Measurements from ENCODE around the gene VIPR1. TPM values are rescaled to one million over a fixed set of nuclear protein-coding genes. Genes with fewer than 3 reads are reported as not detected.

VIPR1 gene
- total and polyA plus RNA-seq, 2 donors from 2014 or later: 4.9 to 5.3 TPM

DNA sequence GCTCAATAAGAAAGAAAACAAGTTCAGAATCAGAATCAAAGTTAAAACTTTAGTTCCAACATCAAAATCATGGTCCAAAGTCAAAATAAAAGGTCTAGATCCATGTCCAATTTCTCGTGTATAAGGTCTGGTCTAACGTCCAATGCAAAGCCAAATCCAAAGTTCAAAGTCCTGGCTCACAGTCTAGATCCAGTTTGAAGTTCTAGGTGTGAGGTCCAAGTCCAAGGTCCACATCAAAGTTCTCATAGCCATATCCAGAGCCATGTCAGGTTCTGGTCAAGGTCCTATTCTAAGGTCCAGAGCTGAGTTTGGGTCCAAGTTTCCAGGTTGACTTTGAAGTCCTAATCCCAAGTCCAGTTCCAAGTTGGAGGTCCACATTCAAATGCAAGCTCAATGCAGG is 40.7 kb upstream of the VIPR1 start:
- TF ChIP-seq, protein P1, sequence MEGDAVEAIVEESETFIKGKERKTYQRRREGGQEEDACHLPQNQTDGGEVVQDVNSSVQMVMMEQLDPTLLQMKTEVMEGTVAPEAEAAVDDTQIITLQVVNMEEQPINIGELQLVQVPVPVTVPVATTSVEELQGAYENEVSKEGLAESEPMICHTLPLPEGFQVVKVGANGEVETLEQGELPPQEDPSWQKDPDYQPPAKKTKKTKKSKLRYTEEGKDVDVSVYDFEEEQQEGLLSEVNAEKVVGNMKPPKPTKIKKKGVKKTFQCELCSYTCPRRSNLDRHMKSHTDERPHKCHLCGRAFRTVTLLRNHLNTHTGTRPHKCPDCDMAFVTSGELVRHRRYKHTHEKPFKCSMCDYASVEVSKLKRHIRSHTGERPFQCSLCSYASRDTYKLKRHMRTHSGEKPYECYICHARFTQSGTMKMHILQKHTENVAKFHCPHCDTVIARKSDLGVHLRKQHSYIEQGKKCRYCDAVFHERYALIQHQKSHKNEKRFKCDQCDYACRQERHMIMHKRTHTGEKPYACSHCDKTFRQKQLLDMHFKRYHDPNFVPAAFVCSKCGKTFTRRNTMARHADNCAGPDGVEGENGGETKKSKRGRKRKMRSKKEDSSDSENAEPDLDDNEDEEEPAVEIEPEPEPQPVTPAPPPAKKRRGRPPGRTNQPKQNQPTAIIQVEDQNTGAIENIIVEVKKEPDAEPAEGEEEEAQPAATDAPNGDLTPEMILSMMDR (IDR thresholded peaks at IDR 0.05; ENCODE audit: borderline replicate concordance, extremely low read depth, insufficient read depth): no peak
- intact Hi-C loops (cut with DNase I): no loop called here
- DNase-seq (no peak), FAIRE-seq (no peak)
- Histone ChIP-seq H3K36me3 (ENCODE audit: control insufficient read depth in 2 of 3, insufficient read depth in 3 of 3, low read length in 3 of 3) (no peaks in the 10 kb centered on the region), H3K4me1 (ENCODE audit: control insufficient read depth in 2 of 3, insufficient read depth in 2 of 3, low read depth in 1 of 3, low read length in 3 of 3) (no peaks in the 10 kb centered on the region), H3K9me3 (ENCODE audit: control insufficient read depth in 2 of 3, insufficient read depth in 1 of 3, low read length in 3 of 3) (no peaks in the 10 kb centered on the region), H3K27ac (ENCODE audit: low read depth in 2 of 2, low read length in 2 of 2) (no peak overlapping the region), H3K27me3 (ENCODE audit: control insufficient read depth, insufficient read depth, low read length) (no peaks in the 10 kb centered on the region), H3K4me3 (ENCODE audit: low read length in 3 of 3) (no peak overlapping the region), H3K9ac (ENCODE audit: low read length in 3 of 3) (no peak overlapping the region)

DNA sequence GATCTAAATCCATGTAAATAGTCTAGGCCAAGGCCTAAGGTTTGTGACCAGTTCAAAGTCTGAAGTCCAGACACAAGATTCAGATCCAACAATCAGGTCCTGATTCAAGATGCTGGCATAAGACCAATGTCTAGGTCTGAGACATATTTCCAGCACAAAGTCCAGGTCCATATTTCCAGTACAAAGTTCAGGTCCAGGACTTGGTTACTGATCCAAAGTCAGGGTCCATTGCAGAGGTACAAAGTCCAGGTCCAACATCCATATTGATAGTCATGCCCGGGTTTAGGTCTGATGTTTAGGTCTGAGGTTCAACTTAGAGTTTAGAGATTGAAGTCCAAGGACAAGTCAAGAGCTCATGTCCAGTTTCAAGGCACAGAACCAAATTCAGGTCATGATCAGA is 39.4 kb upstream of the VIPR1 start:
- Histone ChIP-seq H3K4me3 (ENCODE audit: low read length in 3 of 3) (no peak overlapping the region), H3K27ac (ENCODE audit: low read depth in 2 of 2, low read length in 2 of 2) (no peak overlapping the region), H3K4me1 (ENCODE audit: control insufficient read depth in 2 of 3, insufficient read depth in 2 of 3, low read depth in 1 of 3, low read length in 3 of 3) (no peaks in the 10 kb centered on the region), H3K9me3 (ENCODE audit: control insufficient read depth in 2 of 3, insufficient read depth in 1 of 3, low read length in 3 of 3) (no peaks in the 10 kb centered on the region), H3K27me3 (ENCODE audit: control insufficient read depth, insufficient read depth, low read length) (no peaks in the 10 kb centered on the region), H3K36me3 (ENCODE audit: control insufficient read depth in 2 of 3, insufficient read depth in 3 of 3, low read length in 3 of 3) (no peaks in the 10 kb centered on the region), H3K9ac (ENCODE audit: low read length in 3 of 3) (no peak overlapping the region)
- TF ChIP-seq, protein P1 (IDR thresholded peaks at IDR 0.05; ENCODE audit: borderline replicate concordance, extremely low read depth, insufficient read depth): no peak
- intact Hi-C loops (cut with DNase I): no loop called here
- FAIRE-seq: no peak
- no peak for DNase-seq

DNA sequence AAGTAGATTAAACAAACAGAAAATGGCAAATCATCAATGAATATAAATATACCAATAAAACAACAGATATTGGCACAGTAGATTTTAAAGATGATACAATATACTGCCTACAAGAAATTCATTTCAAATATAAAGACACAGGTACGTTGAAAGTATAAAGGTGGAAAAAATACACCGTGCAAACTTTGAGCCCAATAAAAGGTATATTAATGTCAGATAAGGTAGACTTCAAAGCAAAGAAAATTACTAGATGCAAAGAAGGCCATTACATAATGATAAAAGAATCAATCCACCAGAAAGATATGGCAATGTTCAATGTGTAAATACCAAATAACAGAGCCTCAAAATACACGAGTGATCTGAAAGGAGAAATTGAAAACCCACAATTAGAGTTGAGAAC is 34.3 kb upstream of the VIPR1 start:
- Histone ChIP-seq H3K9me3 (ENCODE audit: control insufficient read depth in 2 of 3, insufficient read depth in 1 of 3, low read length in 3 of 3) (no peaks in the 10 kb centered on the region), H3K4me1 (ENCODE audit: control insufficient read depth in 2 of 3, insufficient read depth in 2 of 3, low read depth in 1 of 3, low read length in 3 of 3) (no peaks in the 10 kb centered on the region), H3K27ac (ENCODE audit: low read depth in 2 of 2, low read length in 2 of 2) (no peak overlapping the region), H3K27me3 (ENCODE audit: control insufficient read depth, insufficient read depth, low read length) (no peaks in the 10 kb centered on the region), H3K9ac (ENCODE audit: low read length in 3 of 3) (no peak overlapping the region), H3K4me3 (ENCODE audit: low read length in 3 of 3) (no peak overlapping the region), H3K36me3 (ENCODE audit: control insufficient read depth in 2 of 3, insufficient read depth in 3 of 3, low read length in 3 of 3) (no peaks in the 10 kb centered on the region)
- FAIRE-seq (no peak), DNase-seq (no peak)
- intact Hi-C loops (cut with DNase I): no loop called here
- TF ChIP-seq, protein P1 (IDR thresholded peaks at IDR 0.05; ENCODE audit: borderline replicate concordance, extremely low read depth, insufficient read depth): no peak

DNA sequence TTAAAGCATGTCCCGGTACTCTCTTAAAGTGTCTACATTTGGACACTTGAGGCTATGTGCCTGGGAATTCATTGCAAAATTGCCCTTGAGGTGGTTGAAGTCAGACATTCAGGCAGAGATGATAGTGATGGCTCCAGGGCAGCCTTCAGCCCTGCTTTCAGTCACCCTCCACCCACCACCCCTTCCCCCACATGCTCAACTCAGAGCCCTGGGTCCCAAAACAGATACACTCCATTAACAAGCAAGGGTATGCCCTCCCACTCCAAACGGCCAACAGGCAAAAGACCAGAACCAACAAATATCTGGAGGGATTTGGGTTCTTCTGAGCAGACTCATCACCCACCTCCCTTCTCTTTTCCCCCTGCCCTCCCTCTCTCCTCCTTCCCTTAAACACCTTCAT is 29.9 kb upstream of the VIPR1 start:
- TF ChIP-seq, protein P1 (IDR thresholded peaks at IDR 0.05; ENCODE audit: borderline replicate concordance, extremely low read depth, insufficient read depth): no peak
- intact Hi-C loops (cut with DNase I): no loop called here
- Histone ChIP-seq H3K27me3 (ENCODE audit: control insufficient read depth, insufficient read depth, low read length) (no peaks in the 10 kb centered on the region), H3K9ac (ENCODE audit: low read length in 3 of 3) (no peak overlapping the region), H3K9me3 (ENCODE audit: control insufficient read depth in 2 of 3, insufficient read depth in 1 of 3, low read length in 3 of 3) (no peaks in the 10 kb centered on the region), H3K4me3 (ENCODE audit: low read length in 3 of 3) (no peak overlapping the region), H3K36me3 (ENCODE audit: control insufficient read depth in 2 of 3, insufficient read depth in 3 of 3, low read length in 3 of 3) (no peaks in the 10 kb centered on the region), H3K4me1 (ENCODE audit: control insufficient read depth in 2 of 3, insufficient read depth in 2 of 3, low read depth in 1 of 3, low read length in 3 of 3) (peaks cover 0 to 2% (median 0%) of the 10 kb centered on the region in 3 donors), H3K27ac (ENCODE audit: low read depth in 2 of 2, low read length in 2 of 2) (no peak overlapping the region)
- no peak for FAIRE-seq
- DNase-seq: no peak

Measured in kidney (tissue), 14 donors.